Epithelial cell of esophagus (primary cell): ENCODE measurements around the gene TCEANC.

ENCODE experiments used
- DNase-seq: peaks from one replicate; pipeline ENCODE4 v3.0.0; 2010; ENCODE audit warnings: low read depth
- H3K4me3 ChIP-seq: 2 replicates; pipeline ENCODE4 v1.5.1; 2011; ENCODE audit warnings: mild to moderate bottlenecking, low read length, control low read depth
- TF ChIP-seq, protein P1 (sequence below): IDR thresholded peaks from 2 replicates; pipeline ENCODE4 v1.5.1; 2011; ENCODE audit warnings: low read depth, mild to moderate bottlenecking, low read length, control low read depth, inconsistent platforms; ENCODE audit not compliant: insufficient read depth; ENCODE audit errors: missing control alignments

TCEANC gene

DNA sequence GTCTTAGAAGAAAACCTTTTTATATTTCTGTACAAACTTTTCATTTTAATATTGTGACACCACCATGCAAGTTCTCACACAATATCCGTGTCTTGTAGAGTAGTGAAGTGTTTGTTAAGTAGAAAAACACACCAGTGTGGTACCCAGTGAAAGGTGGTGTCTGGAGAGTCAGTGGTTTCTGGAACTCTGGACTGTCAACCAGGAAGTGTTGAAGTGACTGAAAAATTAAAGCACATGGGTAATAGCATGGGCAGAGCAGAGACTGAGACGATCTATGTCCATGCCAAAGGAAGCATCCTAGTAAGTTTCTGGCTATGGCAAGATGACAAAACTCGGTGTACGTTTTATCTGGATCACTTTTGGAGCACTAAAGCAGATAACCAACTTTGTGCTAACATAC lies 58.2 kb downstream of the TCEANC start:
- TF ChIP-seq, protein P1, sequence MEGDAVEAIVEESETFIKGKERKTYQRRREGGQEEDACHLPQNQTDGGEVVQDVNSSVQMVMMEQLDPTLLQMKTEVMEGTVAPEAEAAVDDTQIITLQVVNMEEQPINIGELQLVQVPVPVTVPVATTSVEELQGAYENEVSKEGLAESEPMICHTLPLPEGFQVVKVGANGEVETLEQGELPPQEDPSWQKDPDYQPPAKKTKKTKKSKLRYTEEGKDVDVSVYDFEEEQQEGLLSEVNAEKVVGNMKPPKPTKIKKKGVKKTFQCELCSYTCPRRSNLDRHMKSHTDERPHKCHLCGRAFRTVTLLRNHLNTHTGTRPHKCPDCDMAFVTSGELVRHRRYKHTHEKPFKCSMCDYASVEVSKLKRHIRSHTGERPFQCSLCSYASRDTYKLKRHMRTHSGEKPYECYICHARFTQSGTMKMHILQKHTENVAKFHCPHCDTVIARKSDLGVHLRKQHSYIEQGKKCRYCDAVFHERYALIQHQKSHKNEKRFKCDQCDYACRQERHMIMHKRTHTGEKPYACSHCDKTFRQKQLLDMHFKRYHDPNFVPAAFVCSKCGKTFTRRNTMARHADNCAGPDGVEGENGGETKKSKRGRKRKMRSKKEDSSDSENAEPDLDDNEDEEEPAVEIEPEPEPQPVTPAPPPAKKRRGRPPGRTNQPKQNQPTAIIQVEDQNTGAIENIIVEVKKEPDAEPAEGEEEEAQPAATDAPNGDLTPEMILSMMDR, result no peak
- H3K4me3 ChIP-seq, result no peak overlapping the region
- no peak for DNase-seq
